Astrocyte (in vitro differentiated cells and primary cell): ENCODE results near the gene PKP4. TPM values are rescaled to one million over a fixed set of nuclear protein-coding genes. Genes with fewer than 3 reads are reported as not detected.
A peak's percentile ranks its signal among the peaks of the same experiment; 100 is the strongest.

Experiments
- DNase-seq: peaks from one replicate; pipeline ENCODE4 v3.0.0-alpha.2; 2010; ENCODE audit warnings: low read depth
- FAIRE-seq: peaks from 2 replicates; lab custom pipeline; 2011; peaks lifted over from hg19 to GRCh38; lab: Jason Lieb, UNC
- H2AFZ ChIP-seq: 2 replicates; pipeline ENCODE4 v1.6.0; 2012; ENCODE audit warnings: low read depth, low read length, inconsistent platforms
- H3K27ac ChIP-seq: 2 replicates; pipeline ENCODE4 v1.5.1; 2011; ENCODE audit warnings: low read depth, low read length, inconsistent platforms
- H3K27me3 ChIP-seq: 2 replicates; pipeline ENCODE4 v1.6.0; 2011; ENCODE audit warnings: low read length, inconsistent platforms; ENCODE audit not compliant: insufficient read depth
- H3K36me3 ChIP-seq: 2 replicates; pipeline ENCODE4 v1.5.1; 2011; ENCODE audit warnings: low read length, inconsistent platforms; ENCODE audit not compliant: insufficient read depth
- H3K4me1 ChIP-seq: 2 replicates; pipeline ENCODE4 v1.5.1; 2011; ENCODE audit warnings: low read length, inconsistent platforms; ENCODE audit not compliant: insufficient read depth
- H3K4me2 ChIP-seq: 2 replicates; pipeline ENCODE4 v1.6.0; 2012; ENCODE audit warnings: low read length, inconsistent platforms
- H3K4me3 ChIP-seq: 2 replicates; pipeline ENCODE4 v1.5.1; 2011; ENCODE audit warnings: low read depth, mild to moderate bottlenecking, low read length, inconsistent platforms; ENCODE audit not compliant: insufficient read depth
- H3K79me2 ChIP-seq: 2 replicates; pipeline ENCODE4 v1.6.0; 2012; ENCODE audit warnings: mild to moderate bottlenecking, low read length, inconsistent platforms; ENCODE audit not compliant: insufficient read depth
- H3K9ac ChIP-seq: 2 replicates; pipeline ENCODE4 v1.6.0; 2012; ENCODE audit warnings: mild to moderate bottlenecking, low read length, inconsistent platforms
- H3K9me3 ChIP-seq: 2 replicates; pipeline ENCODE4 v1.5.1; 2012; ENCODE audit warnings: low read depth, mild to moderate bottlenecking, low read length, inconsistent platforms; ENCODE audit not compliant: insufficient read depth
- H4K20me1 ChIP-seq: 2 replicates; pipeline ENCODE4 v1.6.0; 2012; ENCODE audit warnings: low read length, inconsistent platforms; ENCODE audit not compliant: insufficient read depth
- H3K27ac Mint-ChIP-seq: one replicate; pipeline ENCODE4 v1.8.0; 2021; ENCODE audit warnings: mild to moderate bottlenecking, mixed read lengths; ENCODE audit not compliant: unreplicated experiment
- H3K27me3 Mint-ChIP-seq: one replicate; pipeline ENCODE4 v1.8.0; 2021; ENCODE audit warnings: low read depth, mixed read lengths; ENCODE audit not compliant: unreplicated experiment
- H3K36me3 Mint-ChIP-seq: one replicate; pipeline ENCODE4 v1.8.0; 2021; ENCODE audit warnings: low read depth, mixed read lengths; ENCODE audit not compliant: unreplicated experiment
- H3K4me1 Mint-ChIP-seq: one replicate; pipeline ENCODE4 v1.8.0; 2021; ENCODE audit warnings: low read depth, mixed read lengths; ENCODE audit not compliant: unreplicated experiment
- H3K4me3 Mint-ChIP-seq: one replicate; pipeline ENCODE4 v1.8.0; 2021; ENCODE audit warnings: mild to moderate bottlenecking, moderate library complexity, mixed read lengths; ENCODE audit not compliant: unreplicated experiment
- H3K9me3 Mint-ChIP-seq: one replicate; pipeline ENCODE4 v1.8.0; 2021; ENCODE audit warnings: mild to moderate bottlenecking, mixed read lengths; ENCODE audit not compliant: unreplicated experiment
- EZH2 ChIP-seq: IDR thresholded peaks from 2 replicates; pipeline ENCODE4 v1.6.1; 2012; ENCODE audit warnings: mild to moderate bottlenecking, low read length, inconsistent platforms; ENCODE audit not compliant: insufficient read depth
- total RNA-seq: library from RNA; stranded (reverse); gene quantifications from 2 replicates; pipeline ENCODE4 v1.2.1, GENCODE V29; 2021
- TF ChIP-seq, protein P1 (sequence below): IDR thresholded peaks from 2 replicates; pipeline ENCODE4 v1.5.1; 2011; ENCODE audit warnings: low read depth, mild to moderate bottlenecking, inconsistent platforms, low read length, moderate library complexity; ENCODE audit not compliant: insufficient read depth

PKP4 gene
- total RNA-seq, 1 donor from 2014 or later: 38.4 TPM

DNA sequence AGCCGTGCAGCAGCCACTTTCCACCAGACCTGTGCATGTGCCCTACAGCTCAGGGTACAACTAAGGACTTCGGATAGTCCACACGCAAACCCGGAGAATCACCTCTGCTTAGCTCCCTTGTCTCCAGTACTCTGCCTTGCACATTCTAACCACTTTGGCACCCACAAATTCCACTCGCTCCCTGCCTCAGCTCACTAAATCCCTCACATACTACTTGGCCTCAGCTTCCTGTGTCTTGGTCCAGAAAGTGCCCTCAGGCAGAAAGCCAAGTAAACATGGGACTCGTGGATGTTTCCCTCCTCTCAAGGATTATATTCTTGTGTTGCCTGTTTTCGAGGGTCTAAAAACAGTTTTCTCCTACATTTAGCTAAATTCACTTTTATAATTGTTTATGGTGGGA, 180.6 kb downstream of the PKP4 start:
- peaks cover 3% of the 10 kb centered on the region for H3K36me3 Mint-ChIP-seq
- FAIRE-seq: no peak

DNA sequence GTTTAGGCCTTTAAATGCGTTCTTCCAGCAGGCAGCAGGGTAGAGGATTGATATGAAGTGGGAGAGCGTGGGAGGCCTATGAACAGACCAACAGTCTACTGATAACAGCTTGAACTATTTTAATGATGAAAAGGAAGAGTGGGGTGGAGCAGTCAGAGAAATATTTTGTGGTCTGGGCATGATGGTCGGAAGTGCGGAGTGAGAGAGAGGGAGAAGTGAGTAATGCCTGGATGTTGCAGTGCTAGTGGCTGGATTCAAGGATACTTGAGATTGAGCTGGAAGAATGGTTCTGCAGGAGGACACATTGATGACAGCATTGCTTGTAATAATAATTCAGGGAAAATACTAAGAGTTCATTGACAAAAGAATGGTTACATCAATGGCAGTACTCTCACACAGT, 187.4 kb downstream of the PKP4 start:
- H3K27ac Mint-ChIP-seq: no peak overlapping the region
- H3K9me3 Mint-ChIP-seq: no peaks in the 10 kb centered on the region
- H3K4me3 Mint-ChIP-seq: no peak overlapping the region
- DNase-seq (peak; percentile 98), FAIRE-seq (peak; percentile 86)
- Histone ChIP-seq H3K9me3 (no peaks in the 10 kb centered on the region), H2AFZ (no peak overlapping the region), H3K36me3 (no peaks in the 10 kb centered on the region), H3K27me3 (no peaks in the 10 kb centered on the region), H3K27ac (no peak overlapping the region), H3K9ac (no peak overlapping the region), H3K4me2 (peak overlapping the region; percentile 36), H3K4me1 (peaks cover 4% of the 10 kb centered on the region), H3K4me3 (no peak overlapping the region), H4K20me1 (no peaks in the 10 kb centered on the region), H3K79me2 (no peaks in the 10 kb centered on the region)
- peaks cover 2% of the 10 kb centered on the region for H3K36me3 Mint-ChIP-seq
- no peaks in the 10 kb centered on the region for H3K27me3 Mint-ChIP-seq
- no peak for TF ChIP-seq EZH2
- TF ChIP-seq, protein P1, sequence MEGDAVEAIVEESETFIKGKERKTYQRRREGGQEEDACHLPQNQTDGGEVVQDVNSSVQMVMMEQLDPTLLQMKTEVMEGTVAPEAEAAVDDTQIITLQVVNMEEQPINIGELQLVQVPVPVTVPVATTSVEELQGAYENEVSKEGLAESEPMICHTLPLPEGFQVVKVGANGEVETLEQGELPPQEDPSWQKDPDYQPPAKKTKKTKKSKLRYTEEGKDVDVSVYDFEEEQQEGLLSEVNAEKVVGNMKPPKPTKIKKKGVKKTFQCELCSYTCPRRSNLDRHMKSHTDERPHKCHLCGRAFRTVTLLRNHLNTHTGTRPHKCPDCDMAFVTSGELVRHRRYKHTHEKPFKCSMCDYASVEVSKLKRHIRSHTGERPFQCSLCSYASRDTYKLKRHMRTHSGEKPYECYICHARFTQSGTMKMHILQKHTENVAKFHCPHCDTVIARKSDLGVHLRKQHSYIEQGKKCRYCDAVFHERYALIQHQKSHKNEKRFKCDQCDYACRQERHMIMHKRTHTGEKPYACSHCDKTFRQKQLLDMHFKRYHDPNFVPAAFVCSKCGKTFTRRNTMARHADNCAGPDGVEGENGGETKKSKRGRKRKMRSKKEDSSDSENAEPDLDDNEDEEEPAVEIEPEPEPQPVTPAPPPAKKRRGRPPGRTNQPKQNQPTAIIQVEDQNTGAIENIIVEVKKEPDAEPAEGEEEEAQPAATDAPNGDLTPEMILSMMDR: no peak
- H3K4me1 Mint-ChIP-seq: peaks cover 13% of the 10 kb centered on the region

More for the DNA sequence above, 180.6 kb downstream of the PKP4 start:
- H2AFZ ChIP-seq: no peak overlapping the region
- H3K79me2 ChIP-seq: no peaks in the 10 kb centered on the region
- H3K27ac Mint-ChIP-seq: no peak overlapping the region
- H3K9me3 Mint-ChIP-seq: no peaks in the 10 kb centered on the region
- no peak overlapping the region for H3K4me3 ChIP-seq
- H4K20me1 ChIP-seq: no peaks in the 10 kb centered on the region
- no peaks in the 10 kb centered on the region for H3K4me1 ChIP-seq
- no peak overlapping the region for H3K4me3 Mint-ChIP-seq
- no peaks in the 10 kb centered on the region for H3K27me3 Mint-ChIP-seq
- H3K27me3 ChIP-seq: no peaks in the 10 kb centered on the region
- H3K9me3 ChIP-seq: no peaks in the 10 kb centered on the region
- H3K4me1 Mint-ChIP-seq: no peaks in the 10 kb centered on the region
- H3K4me2 ChIP-seq: no peak overlapping the region
- TF ChIP-seq, protein P1: no peak
- no peak for TF ChIP-seq EZH2
- H3K36me3 ChIP-seq: peaks cover 3% of the 10 kb centered on the region
- DNase-seq: no peak
- no peak overlapping the region for H3K27ac ChIP-seq
- no peak overlapping the region for H3K9ac ChIP-seq

DNA sequence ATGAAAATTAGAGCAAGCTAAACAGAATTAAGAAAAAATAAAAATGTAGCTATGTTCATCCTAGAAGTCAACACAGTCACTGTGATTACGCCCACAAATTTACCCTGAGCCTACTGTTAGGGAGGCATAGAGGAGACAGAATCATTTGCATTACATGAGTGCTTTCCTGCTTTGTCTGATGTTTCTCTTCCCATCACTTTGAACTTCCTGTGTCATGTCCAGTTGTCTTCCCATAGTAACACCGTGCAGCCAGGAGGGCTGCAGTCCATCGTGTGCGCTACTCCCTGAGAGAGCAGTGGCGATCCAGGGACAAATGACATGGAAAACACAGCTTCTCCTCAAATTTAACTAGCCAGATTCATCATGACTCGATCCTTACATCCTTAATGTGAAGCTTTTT, 188.5 kb downstream of the PKP4 start:
- FAIRE-seq: no peak

More for the DNA sequence above, 188.5 kb downstream of the PKP4 start:
- no peaks in the 10 kb centered on the region for H3K79me2 ChIP-seq
- H3K27ac ChIP-seq: no peak overlapping the region
- H3K36me3 ChIP-seq: no peaks in the 10 kb centered on the region
- H3K27me3 ChIP-seq: no peaks in the 10 kb centered on the region
- no peaks in the 10 kb centered on the region for H3K9me3 ChIP-seq
- H3K4me2 ChIP-seq: no peak overlapping the region
- no peaks in the 10 kb centered on the region for H3K9me3 Mint-ChIP-seq
- no peaks in the 10 kb centered on the region for H4K20me1 ChIP-seq
- no peak for TF ChIP-seq EZH2
- TF ChIP-seq, protein P1: no peak
- H2AFZ ChIP-seq: no peak overlapping the region
- peaks cover 2% of the 10 kb centered on the region for H3K36me3 Mint-ChIP-seq
- H3K4me3 ChIP-seq: no peak overlapping the region
- no peak for DNase-seq
- H3K27me3 Mint-ChIP-seq: no peaks in the 10 kb centered on the region
- peaks cover 13% of the 10 kb centered on the region for H3K4me1 Mint-ChIP-seq
- no peak overlapping the region for H3K4me3 Mint-ChIP-seq
- no peak overlapping the region for H3K9ac ChIP-seq
- no peak overlapping the region for H3K27ac Mint-ChIP-seq
- peaks cover 4% of the 10 kb centered on the region for H3K4me1 ChIP-seq
